RWPE2 (cell line): ENCODE data around the gene FANK1.
"Not testable (repeated sequence)": the region's sequence is repeated elsewhere in the genome, so short reads cannot be mapped to it uniquely, and the experiment has no call there.

Experiments used
- ATAC-seq: fragments of 200-7000 bp; cut with Tn5 transposase; 3 replicates; pipeline ENCODE4 v1.9.1; 2021; ENCODE audit warnings: low read depth
- DNase-seq: peaks from one replicate; pipeline ENCODE4 v3.0.0-alpha.2; 2020; ENCODE audit warnings: low spot score
- H3K27ac ChIP-seq: fragments of 450-650 bp; 2 replicates; pipeline ENCODE4 v1.5.1; 2017; ENCODE audit warnings: mild to moderate bottlenecking; ENCODE audit not compliant: poor library complexity, severe bottlenecking
- H3K27me3 ChIP-seq: fragments of 250-450 bp; sonication (Bioruptor Pico); 2 replicates; pipeline ENCODE4 v1.5.1; 2021; ENCODE audit warnings: mild to moderate bottlenecking, moderate library complexity; ENCODE audit not compliant: insufficient read depth, poor library complexity, severe bottlenecking
- H3K36me3 ChIP-seq: fragments of 250-450 bp; sonication (Bioruptor Pico); 2 replicates; pipeline ENCODE4 v1.5.1; 2020; ENCODE audit warnings: low read depth, mild to moderate bottlenecking, moderate library complexity
- H3K4me1 ChIP-seq: fragments of 250-450 bp; sonication (Bioruptor Pico); 2 replicates; pipeline ENCODE4 v1.5.1; 2021; ENCODE audit warnings: mild to moderate bottlenecking, moderate library complexity; ENCODE audit not compliant: insufficient read depth, poor library complexity, severe bottlenecking
- H3K4me3 ChIP-seq: fragments of 250-450 bp; sonication (Bioruptor Pico); 2 replicates; pipeline ENCODE4 v1.5.1; 2021; ENCODE audit warnings: mild to moderate bottlenecking, moderate library complexity; ENCODE audit not compliant: severe bottlenecking
- H3K9me3 ChIP-seq: fragments of 250-450 bp; sonication (Bioruptor Pico); 2 replicates; pipeline ENCODE4 v1.5.1; 2021; ENCODE audit warnings: mild to moderate bottlenecking, moderate library complexity; ENCODE audit not compliant: severe bottlenecking
- CTCF ChIP-seq: fragments of 450-650 bp; IDR thresholded peaks from one replicate; pipeline ENCODE4 v1.5.1; 2017; ENCODE audit warnings: mild to moderate bottlenecking, moderate library complexity; ENCODE audit not compliant: poor library complexity, severe bottlenecking

FANK1 gene

GRCh38 chr10:125896088-125896934, at the start of gene FANK1:
Gene FANK1 (plus strand): TSS chr10:125896564. CDS start chr10:125896643, 79 bp downstream.
- DNase-seq (peak; percentile 88), ATAC-seq (peak; percentile 60)
- H3K27ac ChIP-seq = peak within 1 kb of the TSS; percentile 79
- not testable (repeated sequence) for H3K36me3 ChIP-seq, H3K27me3 ChIP-seq, H3K9me3 ChIP-seq
- peak within 1 kb of the TSS; percentile 92 for H3K4me3 ChIP-seq
- H3K4me1 ChIP-seq = peaks cover 31% of the 10 kb centered on the region

DNA sequence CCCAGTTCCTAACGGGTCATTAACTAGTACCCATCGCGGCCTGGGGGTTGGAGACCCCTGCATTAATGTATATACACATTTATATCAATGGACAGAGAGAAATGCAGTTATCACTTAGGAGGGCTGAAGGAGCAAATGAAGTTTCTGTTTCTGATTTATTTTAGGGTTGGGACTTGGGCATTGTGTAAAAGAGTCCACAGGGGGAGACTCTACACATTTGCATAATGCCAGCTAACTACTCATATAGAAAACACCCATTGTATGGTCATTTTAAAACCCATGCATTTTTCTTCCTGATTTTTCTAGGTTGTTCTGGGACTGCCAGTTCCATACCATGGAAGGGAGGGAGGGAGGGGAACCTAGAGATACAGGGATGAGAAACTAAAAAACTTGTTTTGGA, 49.5 kb upstream of the FANK1 start:
- H3K9me3 ChIP-seq = no peaks in the 10 kb centered on the region
- no peaks in the 10 kb centered on the region for H3K4me1 ChIP-seq
- no peak overlapping the region for H3K27ac ChIP-seq
- no peak for TF ChIP-seq CTCF
- H3K27me3 ChIP-seq = no peaks in the 10 kb centered on the region
- peaks cover 57% of the 10 kb centered on the region for H3K36me3 ChIP-seq
- no peak overlapping the region for H3K4me3 ChIP-seq
- no peak for DNase-seq
- no peak for ATAC-seq

- H3K27ac ChIP-seq = no peak overlapping the region
- no peak for DNase-seq
- H3K9me3 ChIP-seq = no peaks in the 10 kb centered on the region
- peaks cover 54% of the 10 kb centered on the region for H3K36me3 ChIP-seq
- H3K4me3 ChIP-seq = no peak overlapping the region
- H3K4me1 ChIP-seq = no peaks in the 10 kb centered on the region
- no peak for ATAC-seq
- no peaks in the 10 kb centered on the region for H3K27me3 ChIP-seq
- no peak for TF ChIP-seq CTCF
Observed at GRCh38 chr10:125848371-125848770, 48.0 kb upstream of the FANK1 start.

- Histone ChIP-seq H3K9me3 (no peaks in the 10 kb centered on the region), H3K4me3 (no peak overlapping the region), H3K27me3 (no peaks in the 10 kb centered on the region), H3K4me1 (no peaks in the 10 kb centered on the region), H3K27ac (no peak overlapping the region), H3K36me3 (peaks cover 57% of the 10 kb centered on the region)
- TF ChIP-seq CTCF = no peak
- DNase-seq (no peak), ATAC-seq (no peak)
Observed at GRCh38 chr10:125848857-125849256, 47.5 kb upstream of the FANK1 start.

DNA sequence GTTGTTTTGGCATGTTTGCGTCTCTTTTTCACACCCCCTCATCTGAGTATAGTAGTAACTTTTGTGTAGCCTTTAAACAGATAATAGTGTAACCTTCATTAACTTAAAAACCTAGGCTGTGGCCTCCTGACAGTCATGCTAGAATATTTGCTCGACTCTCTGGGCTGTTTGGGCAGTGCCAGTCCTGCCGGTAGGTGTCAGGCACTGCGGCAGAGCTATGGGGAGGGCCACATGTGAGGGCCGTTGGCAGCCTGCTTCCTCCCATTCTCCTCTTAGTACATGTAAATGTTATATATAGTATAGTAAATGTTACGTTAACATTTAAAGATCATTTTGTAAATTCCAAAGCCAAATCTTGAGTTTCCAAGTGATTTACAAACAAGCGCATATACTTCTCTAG, 46.9 kb upstream of the FANK1 start:
- Histone ChIP-seq H3K36me3 (peaks cover 56% of the 10 kb centered on the region), H3K4me1 (no peaks in the 10 kb centered on the region), H3K27me3 (no peaks in the 10 kb centered on the region), H3K27ac (no peak overlapping the region), H3K4me3 (no peak overlapping the region), H3K9me3 (no peaks in the 10 kb centered on the region)
- DNase-seq = no peak
- ATAC-seq = no peak
- TF ChIP-seq CTCF = no peak
